Thyroid gland (tissue), 4 donors: ENCODE data around the gene CFAP251.

Source experiments
- POLR2A ChIP-seq, 2 donors: fragments of 450-650 bp; IDR thresholded peaks; one replicate each; pipeline ENCODE4 v1.6.1; 2017; ENCODE audit warnings: antibody characterized with exemption in 2 of 2, mild to moderate bottlenecking in 2 of 2, moderate library complexity in 1 of 2
- TF ChIP-seq, protein P1 (sequence below), 6 experiments: fragments of 200-600 bp in 3 of 6; fragments of 450-650 bp in 3 of 6; sonication (generic) in 3 of 6; IDR thresholded peaks; one replicate each; pipeline ENCODE4 v1.5.1; 2016 to 2019; ENCODE audit warnings: antibody characterized with exemption in 6 of 6, mild to moderate bottlenecking in 2 of 6, inconsistent platforms in 1 of 6, moderate library complexity in 1 of 6

DNA sequence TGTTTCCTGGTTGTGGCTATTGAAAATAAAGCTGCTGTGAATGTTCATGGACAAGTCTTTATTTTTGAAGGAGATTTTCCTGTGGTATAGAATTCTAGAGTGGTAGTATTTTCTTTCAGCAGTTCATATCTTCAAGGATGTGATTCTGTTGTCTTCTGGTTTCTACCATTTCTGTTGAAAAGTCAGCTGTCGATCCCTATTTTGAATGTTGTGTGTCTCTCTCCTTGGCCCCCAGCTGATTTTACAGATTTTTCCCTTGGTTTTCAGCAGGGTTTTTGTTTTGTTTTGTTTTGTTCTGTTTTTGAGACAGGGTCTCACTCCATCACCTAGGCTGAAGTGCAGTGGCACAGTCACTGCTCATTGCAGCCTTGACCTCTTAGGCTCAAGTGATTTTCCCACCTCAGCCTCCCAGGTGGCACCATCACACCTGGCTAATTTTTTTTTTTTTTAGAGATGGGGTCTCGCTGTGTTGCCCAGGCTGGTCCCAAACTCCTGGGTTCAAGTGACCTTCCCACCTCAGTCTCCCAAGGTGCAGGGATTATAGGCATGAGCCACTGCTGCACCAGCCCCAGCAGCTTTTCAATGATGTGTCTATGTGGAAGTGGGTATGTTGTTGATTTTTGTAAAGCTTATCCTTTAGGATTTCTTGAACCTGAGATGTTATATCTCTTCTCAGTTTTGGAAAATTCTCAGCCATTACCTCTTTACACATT, 28.1 kb downstream of the CFAP251 start:
- TF ChIP-seq, protein P1, sequence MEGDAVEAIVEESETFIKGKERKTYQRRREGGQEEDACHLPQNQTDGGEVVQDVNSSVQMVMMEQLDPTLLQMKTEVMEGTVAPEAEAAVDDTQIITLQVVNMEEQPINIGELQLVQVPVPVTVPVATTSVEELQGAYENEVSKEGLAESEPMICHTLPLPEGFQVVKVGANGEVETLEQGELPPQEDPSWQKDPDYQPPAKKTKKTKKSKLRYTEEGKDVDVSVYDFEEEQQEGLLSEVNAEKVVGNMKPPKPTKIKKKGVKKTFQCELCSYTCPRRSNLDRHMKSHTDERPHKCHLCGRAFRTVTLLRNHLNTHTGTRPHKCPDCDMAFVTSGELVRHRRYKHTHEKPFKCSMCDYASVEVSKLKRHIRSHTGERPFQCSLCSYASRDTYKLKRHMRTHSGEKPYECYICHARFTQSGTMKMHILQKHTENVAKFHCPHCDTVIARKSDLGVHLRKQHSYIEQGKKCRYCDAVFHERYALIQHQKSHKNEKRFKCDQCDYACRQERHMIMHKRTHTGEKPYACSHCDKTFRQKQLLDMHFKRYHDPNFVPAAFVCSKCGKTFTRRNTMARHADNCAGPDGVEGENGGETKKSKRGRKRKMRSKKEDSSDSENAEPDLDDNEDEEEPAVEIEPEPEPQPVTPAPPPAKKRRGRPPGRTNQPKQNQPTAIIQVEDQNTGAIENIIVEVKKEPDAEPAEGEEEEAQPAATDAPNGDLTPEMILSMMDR (IDR thresholded peaks at IDR 0.05) = no peak
- TF ChIP-seq POLR2A (IDR thresholded peaks at IDR 0.05) = no peak
